Panc1 (cell line): ENCODE measurements around the gene WDR59. TPM values are rescaled to one million over a fixed set of nuclear protein-coding genes. Genes with fewer than 3 reads are reported as not detected.
A peak's percentile ranks its signal among the peaks of the same experiment; 100 is the strongest.

Source experiments
- ATAC-seq: fragments of 200-7000 bp; cut with Tn5 transposase; 2 replicates; pipeline ENCODE4 v1.9.1; 2020; ENCODE audit warnings: mild to moderate bottlenecking, moderate library complexity
- BruUV-seq: library from RNA; stranded (reverse); fragments of 400-500 nt; replicated peaks from 2 replicates; lab custom pipeline; 2021; lab: Mats Ljungman, UMichigan
- CTCF ChIA-PET: fragments of 300-600 bp; sonication (Branson Sonifier 250); formaldehyde crosslinking; loops from one replicate; lab custom pipeline; 2022; ENCODE audit warnings: antibody characterized with exemption; lab: Charles Lee
- POLR2A ChIA-PET: fragments of 300-600 bp; sonication (Branson Sonifier 250); formaldehyde crosslinking; loops from one replicate; lab custom pipeline; 2022; ENCODE audit warnings: antibody characterized with exemption; lab: Charles Lee
- DNase-seq: peaks from one replicate; pipeline ENCODE4 v3.0.0-alpha.2; 2010; ENCODE audit warnings: low read depth, low spot score
- H3K27ac ChIP-seq: 2 replicates; pipeline ENCODE4 v1.5.1; 2011; ENCODE audit warnings: mild to moderate bottlenecking, low read length, inconsistent platforms
- H3K27me3 ChIP-seq: fragments of 200-500 bp; sonication (Bioruptor generic); 2 replicates; pipeline ENCODE4 v1.6.0; 2014; ENCODE audit warnings: low read length, inconsistent platforms; ENCODE audit not compliant: control insufficient read depth, insufficient read depth
- H3K36me3 ChIP-seq: fragments of 200-500 bp; sonication (Bioruptor generic); 2 replicates; pipeline ENCODE4 v1.5.1; 2014; ENCODE audit warnings: inconsistent platforms, mild to moderate bottlenecking, low read length, moderate library complexity; ENCODE audit not compliant: control insufficient read depth, insufficient read depth
- H3K4me1 ChIP-seq: 2 replicates; pipeline ENCODE4 v1.5.1; 2011; ENCODE audit warnings: inconsistent platforms, mild to moderate bottlenecking, low read length, moderate library complexity; ENCODE audit not compliant: control insufficient read depth, insufficient read depth
- H3K4me3 ChIP-seq, 2 experiments: 2 replicates each; pipeline ENCODE4 v1.5.1; 2011 to 2012; ENCODE audit warnings: low read depth in 2 of 2, low read length in 2 of 2, mild to moderate bottlenecking in 2 of 2, inconsistent platforms in 1 of 2, moderate library complexity in 1 of 2
- H3K9me3 ChIP-seq: fragments of 200-500 bp; sonication (Bioruptor generic); 2 replicates; pipeline ENCODE4 v1.5.1; 2014; ENCODE audit warnings: low read depth, mild to moderate bottlenecking, inconsistent platforms, low read length, moderate library complexity; ENCODE audit not compliant: control insufficient read depth, insufficient read depth
- CTCF ChIP-seq: fragments of 450-650 bp; IDR thresholded peaks from 2 replicates; pipeline ENCODE4 v1.5.1; 2017; ENCODE audit warnings: mild to moderate bottlenecking
- POLR2AphosphoS5 ChIP-seq: IDR thresholded peaks from 2 replicates; pipeline ENCODE4 v1.6.1; 2012; ENCODE audit warnings: mild to moderate bottlenecking, low read depth, low read length, moderate library complexity
- REST ChIP-seq, 2 experiments: IDR thresholded peaks; 2 replicates each; pipeline ENCODE4 v1.6.1; 2011 to 2012; ENCODE audit warnings: low read depth in 2 of 2, control low read depth in 1 of 2, low read length in 1 of 2, mild to moderate bottlenecking in 1 of 2, moderate library complexity in 1 of 2; ENCODE audit not compliant: insufficient read depth in 1 of 2
- SIN3A ChIP-seq: IDR thresholded peaks from 2 replicates; pipeline ENCODE4 v1.6.1; 2012; ENCODE audit warnings: low read depth, mild to moderate bottlenecking, low read length, moderate library complexity, borderline replicate concordance; ENCODE audit not compliant: insufficient read depth
- TCF7L2 ChIP-seq: IDR thresholded peaks from 2 replicates; pipeline ENCODE4 v1.6.1; 2011; ENCODE audit warnings: mild to moderate bottlenecking, low read depth, low read length, inconsistent platforms
- in situ Hi-C: cut with HindIII; loops from 2 replicates; pipeline ENCODE4 v1.10.0; 2016; ENCODE audit warnings: low sequenced_read_pairs, low pct_unique_long_range_greater_than_20kb
- intact Hi-C: fragments of 100-400 bp; cut with micrococcal nuclease; formaldehyde crosslinking; loops from one replicate; pipeline ENCODE4 v1.10.0; 2022; ENCODE audit not compliant: unreplicated experiment
- total RNA-seq: library from RNA; stranded (reverse); gene quantifications from one replicate; pipeline ENCODE4 v1.2.1, GENCODE V29; 2021; ENCODE audit not compliant: unreplicated experiment

The WDR59 gene
- total RNA-seq, 1 experiment from 2014 or later = 58.7 TPM

GRCh38 chr16:75000481-75001081 lies 15.7 kb upstream of the WDR59 start:
- Histone ChIP-seq H3K4me3 (peak overlapping the region; percentile 76 to 83), H3K27ac (peak overlapping the region; percentile 79), H3K4me1 (peaks cover 22% of the 10 kb centered on the region), H3K27me3 (no peaks in the 10 kb centered on the region), H3K9me3 (no peaks in the 10 kb centered on the region), H3K36me3 (no peaks in the 10 kb centered on the region)
- intact Hi-C loops (no loop called here), in situ Hi-C loops (no loop called here)
- TF ChIP-seq SIN3A (no peak), TCF7L2 (no peak), POLR2AphosphoS5 (no peak), REST (IDR thresholded peaks at IDR 0.05; ENCODE audit: insufficient read depth in 1 of 2, low read depth in 2 of 2, low read length in 1 of 2) (no peak), CTCF (no peak)
- POLR2A ChIA-PET = no interaction called here
- DNase-seq (no peak), ATAC-seq (peak; percentile 13; the same call in 1 of the 2 replicates)
- CTCF ChIA-PET = no interaction called here
- no TSS peak for BruUV-seq

DNA sequence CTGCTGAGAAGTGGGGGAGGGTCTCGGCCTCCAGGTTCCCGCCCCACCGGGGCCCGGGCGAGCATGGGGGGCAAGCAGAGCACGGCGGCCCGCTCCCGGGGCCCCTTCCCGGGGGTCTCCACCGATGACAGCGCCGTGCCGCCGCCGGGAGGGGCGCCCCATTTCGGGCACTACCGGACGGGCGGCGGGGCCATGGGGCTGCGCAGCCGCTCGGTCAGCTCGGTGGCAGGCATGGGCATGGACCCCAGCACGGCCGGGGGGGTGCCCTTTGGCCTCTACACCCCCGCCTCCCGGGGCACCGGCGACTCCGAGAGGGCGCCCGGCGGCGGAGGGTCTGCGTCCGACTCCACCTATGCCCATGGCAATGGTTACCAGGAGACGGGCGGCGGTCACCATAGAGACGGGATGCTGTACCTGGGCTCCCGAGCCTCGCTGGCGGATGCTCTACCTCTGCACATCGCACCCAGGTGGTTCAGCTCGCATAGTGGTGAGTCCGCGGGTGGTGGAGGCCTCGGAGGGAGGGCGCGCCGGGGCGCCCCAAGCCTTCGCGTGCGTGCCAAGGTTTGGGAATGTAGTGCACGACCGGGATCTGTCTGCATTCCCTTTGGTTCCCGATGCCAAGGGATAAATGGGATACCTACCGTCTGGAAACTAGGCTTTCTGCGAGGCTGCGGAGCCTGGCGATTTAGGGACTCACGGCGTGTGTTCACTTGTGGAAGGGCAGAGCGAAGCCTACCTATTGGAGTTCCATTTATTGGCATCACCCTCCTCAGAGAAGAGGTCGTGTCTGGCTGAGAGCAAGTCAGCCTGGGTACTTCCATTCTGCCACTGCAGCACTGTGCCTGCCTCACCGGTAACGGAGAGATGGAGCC lies 14.9 kb upstream of the WDR59 start:
- ChIA-PET POLR2A (no interaction called here), CTCF (no interaction called here)
- TF ChIP-seq SIN3A = no peak
- TF ChIP-seq TCF7L2 = no peak
- TF ChIP-seq CTCF = no peak
- TF ChIP-seq REST (IDR thresholded peaks at IDR 0.05; ENCODE audit: insufficient read depth in 1 of 2, low read depth in 2 of 2, low read length in 1 of 2) = no peak
- no peak for TF ChIP-seq POLR2AphosphoS5
- Histone ChIP-seq H3K27me3 (no peaks in the 10 kb centered on the region), H3K4me3 (peak overlapping the region; percentile 76 to 83), H3K36me3 (no peaks in the 10 kb centered on the region), H3K4me1 (peaks cover 22% of the 10 kb centered on the region), H3K9me3 (no peaks in the 10 kb centered on the region), H3K27ac (peak overlapping the region; percentile 79)
- BruUV-seq = no TSS peak
- peak; percentile 40 for ATAC-seq
- no peak for DNase-seq
- in situ Hi-C loops (no loop called here), intact Hi-C loops (loop anchor here (2.0 kb wide), 1 partner anchor 111 kb away; no protein-coding TSS in a partner anchor)
